Measurements from ENCODE around the gene CACNA2D4. TPM values are rescaled to one million over a fixed set of nuclear protein-coding genes. Genes with fewer than 3 reads are reported as not detected.

Gene CACNA2D4
- total and polyA plus RNA-seq, 2 donors from 2014 or later: 2.5 to 7.3 TPM

- Histone ChIP-seq H3K4me1 (ENCODE audit: control insufficient read depth in 2 of 3, insufficient read depth in 2 of 3, low read depth in 1 of 3, low read length in 3 of 3) (no peaks in the 10 kb centered on the region), H3K27me3 (ENCODE audit: control insufficient read depth, insufficient read depth, low read length) (peaks cover 2% of the 10 kb centered on the region), H3K27ac (ENCODE audit: low read depth in 2 of 2, low read length in 2 of 2) (no peak overlapping the region), H3K4me3 (ENCODE audit: low read length in 3 of 3) (no peak overlapping the region), H3K9ac (ENCODE audit: low read length in 3 of 3) (no peak overlapping the region), H3K9me3 (ENCODE audit: control insufficient read depth in 2 of 3, insufficient read depth in 1 of 3, low read length in 3 of 3) (no peaks in the 10 kb centered on the region), H3K36me3 (ENCODE audit: control insufficient read depth in 2 of 3, insufficient read depth in 3 of 3, low read length in 3 of 3) (no peaks in the 10 kb centered on the region)
- DNase-seq (no peak), FAIRE-seq (no peak)
- no peak for TF ChIP-seq CTCF (IDR thresholded peaks at IDR 0.05; ENCODE audit: borderline replicate concordance, extremely low read depth, insufficient read depth)
- intact Hi-C loops (cut with DNase I): no loop called here
Observed at GRCh38 chr12:1825382-1826102, 92.9 kb downstream of the CACNA2D4 start.

GRCh38 chr12:1823237-1823636 is 95.2 kb downstream of the CACNA2D4 start:
- FAIRE-seq (no peak), DNase-seq (no peak)
- Histone ChIP-seq H3K4me1 (ENCODE audit: control insufficient read depth in 2 of 3, insufficient read depth in 2 of 3, low read depth in 1 of 3, low read length in 3 of 3) (no peaks in the 10 kb centered on the region), H3K36me3 (ENCODE audit: control insufficient read depth in 2 of 3, insufficient read depth in 3 of 3, low read length in 3 of 3) (no peaks in the 10 kb centered on the region), H3K27ac (ENCODE audit: low read depth in 2 of 2, low read length in 2 of 2) (no peak overlapping the region), H3K4me3 (ENCODE audit: low read length in 3 of 3) (no peak overlapping the region), H3K9me3 (ENCODE audit: control insufficient read depth in 2 of 3, insufficient read depth in 1 of 3, low read length in 3 of 3) (no peaks in the 10 kb centered on the region), H3K27me3 (ENCODE audit: control insufficient read depth, insufficient read depth, low read length) (peaks cover 2% of the 10 kb centered on the region), H3K9ac (ENCODE audit: low read length in 3 of 3) (no peak overlapping the region)
- TF ChIP-seq CTCF (IDR thresholded peaks at IDR 0.05; ENCODE audit: borderline replicate concordance, extremely low read depth, insufficient read depth): no peak
- intact Hi-C loops (cut with DNase I): no loop called here

GRCh38 chr12:1822699-1823098 is 95.8 kb downstream of the CACNA2D4 start:
- Histone ChIP-seq H3K27me3 (ENCODE audit: control insufficient read depth, insufficient read depth, low read length) (peaks cover 2% of the 10 kb centered on the region), H3K4me3 (ENCODE audit: low read length in 3 of 3) (no peak overlapping the region), H3K27ac (ENCODE audit: low read depth in 2 of 2, low read length in 2 of 2) (no peak overlapping the region), H3K9ac (ENCODE audit: low read length in 3 of 3) (no peak overlapping the region), H3K36me3 (ENCODE audit: control insufficient read depth in 2 of 3, insufficient read depth in 3 of 3, low read length in 3 of 3) (no peaks in the 10 kb centered on the region), H3K9me3 (ENCODE audit: control insufficient read depth in 2 of 3, insufficient read depth in 1 of 3, low read length in 3 of 3) (no peaks in the 10 kb centered on the region), H3K4me1 (ENCODE audit: control insufficient read depth in 2 of 3, insufficient read depth in 2 of 3, low read depth in 1 of 3, low read length in 3 of 3) (no peaks in the 10 kb centered on the region)
- TF ChIP-seq CTCF (IDR thresholded peaks at IDR 0.05; ENCODE audit: borderline replicate concordance, extremely low read depth, insufficient read depth): no peak
- intact Hi-C loops (cut with DNase I): no loop called here
- DNase-seq (no peak), FAIRE-seq (no peak)

- Histone ChIP-seq H3K27me3 (ENCODE audit: control insufficient read depth, insufficient read depth, low read length) (peaks cover 2% of the 10 kb centered on the region), H3K27ac (ENCODE audit: low read depth in 2 of 2, low read length in 2 of 2) (no peak overlapping the region), H3K9ac (ENCODE audit: low read length in 3 of 3) (no peak overlapping the region), H3K36me3 (ENCODE audit: control insufficient read depth in 2 of 3, insufficient read depth in 3 of 3, low read length in 3 of 3) (no peaks in the 10 kb centered on the region), H3K4me3 (ENCODE audit: low read length in 3 of 3) (no peak overlapping the region), H3K9me3 (ENCODE audit: control insufficient read depth in 2 of 3, insufficient read depth in 1 of 3, low read length in 3 of 3) (no peaks in the 10 kb centered on the region), H3K4me1 (ENCODE audit: control insufficient read depth in 2 of 3, insufficient read depth in 2 of 3, low read depth in 1 of 3, low read length in 3 of 3) (no peaks in the 10 kb centered on the region)
- intact Hi-C loops (cut with DNase I): no loop called here
- FAIRE-seq (no peak), DNase-seq (no peak)
- no peak for TF ChIP-seq CTCF (IDR thresholded peaks at IDR 0.05; ENCODE audit: borderline replicate concordance, extremely low read depth, insufficient read depth)
Observed at GRCh38 chr12:1821805-1822204, 96.6 kb downstream of the CACNA2D4 start.
